ENCODE measurements around the gene SHMT2. TPM values are rescaled to one million over a fixed set of nuclear protein-coding genes. Genes with fewer than 3 reads are reported as not detected.

SHMT2 gene
- total RNA-seq, 1 experiment from 2014 or later = 298 TPM

- DNase-seq (ENCODE audit: low spot score) = no peak
These were observed 3.8 kb upstream of the SHMT2 start for GRCh38 chr12:57225680-57226210.

- no peak for DNase-seq (ENCODE audit: low spot score)
These were observed 2.8 kb upstream of the SHMT2 start for GRCh38 chr12:57226588-57227314.

- peak; percentile 36 for DNase-seq (ENCODE audit: low spot score)
These were observed 2.0 kb upstream of the SHMT2 start for GRCh38 chr12:57227315-57228115.

- DNase-seq (ENCODE audit: low spot score) = peak; percentile 20
These were observed 371 bp upstream of the SHMT2 start for GRCh38 chr12:57229046-57229633.

- DNase-seq (ENCODE audit: low spot score) = peak; percentile 52
These were observed 1.1 kb downstream of the SHMT2 start for GRCh38 chr12:57230381-57231155.

- no peak for DNase-seq (ENCODE audit: low spot score)
These were observed 1.9 kb downstream of the SHMT2 start for GRCh38 chr12:57231276-57232021.

GRCh38 chr12:57232156-57232756 is 2.7 kb downstream of the SHMT2 start:
- DNase-seq (ENCODE audit: low spot score) = no peak

GRCh38 chr12:57233357-57234232 is 4.1 kb downstream of the SHMT2 start:
- DNase-seq (ENCODE audit: low spot score) = no peak

GRCh38 chr12:57234233-57234570 is 4.7 kb downstream of the SHMT2 start:
- no peak for DNase-seq (ENCODE audit: low spot score)

- DNase-seq (ENCODE audit: low spot score) = no peak
These were observed 5.1 kb downstream of the SHMT2 start for GRCh38 chr12:57234571-57235016.

GRCh38 chr12:57235017-57235727 is 5.7 kb downstream of the SHMT2 start:
- DNase-seq (ENCODE audit: low spot score) = peak; percentile 82

- DNase-seq (ENCODE audit: low spot score) = no peak
These were observed 6.2 kb downstream of the SHMT2 start for GRCh38 chr12:57235728-57236131.

GRCh38 chr12:57236201-57236924 is 6.9 kb downstream of the SHMT2 start:
- no peak for DNase-seq (ENCODE audit: low spot score)

- peak; percentile 18 for DNase-seq (ENCODE audit: low spot score)
These were observed 7.5 kb downstream of the SHMT2 start for GRCh38 chr12:57236925-57237595.

GRCh38 chr12:57237596-57237931 is 8.1 kb downstream of the SHMT2 start:
- peak; percentile 44 for DNase-seq (ENCODE audit: low spot score)

- DNase-seq (ENCODE audit: low spot score) = no peak
These were observed 8.7 kb downstream of the SHMT2 start for GRCh38 chr12:57237932-57238853.
